Activated CD8-positive, alpha-beta memory T cell treated with anti-CD3 and anti-CD28 coated beads, Interleukin-2, amount 10 ng/mL, durations not matched to agents 7 days and 5 days (primary cell): Measurements from ENCODE around the gene TRAPPC10. TPM values are rescaled to one million over a fixed set of nuclear protein-coding genes. Genes with fewer than 3 reads are reported as not detected.
A peak's percentile ranks its signal among the peaks of the same experiment; 100 is the strongest.

Experiments
- ATAC-seq: fragments of 150-1000 bp; cut with Tn5 transposase; one replicate; pipeline ENCODE4 v1.10.0; 2021; ENCODE audit warnings: moderate library complexity
- CTCF ChIA-PET: fragments of 350-600 bp; sonication (Branson Sonifier 250); formaldehyde crosslinking; loops from one replicate; lab custom pipeline; 2021; ENCODE audit warnings: antibody characterized with exemption; lab: Charles Lee
- DNase-seq: peaks from one replicate; pipeline ENCODE4 v3.0.0-alpha.2; 2020
- H3K27ac Mint-ChIP-seq: one replicate; pipeline ENCODE4 v1.8.0; 2021; ENCODE audit warnings: mild to moderate bottlenecking, mixed read lengths
- H3K27me3 Mint-ChIP-seq: one replicate; pipeline ENCODE4 v1.8.0; 2021; ENCODE audit warnings: mixed read lengths
- H3K36me3 Mint-ChIP-seq: one replicate; pipeline ENCODE4 v1.8.0; 2021; ENCODE audit warnings: mild to moderate bottlenecking, mixed read lengths
- H3K4me1 Mint-ChIP-seq: one replicate; pipeline ENCODE4 v1.8.0; 2021; ENCODE audit warnings: mixed read lengths
- H3K4me3 Mint-ChIP-seq: one replicate; pipeline ENCODE4 v1.8.0; 2021; ENCODE audit warnings: mild to moderate bottlenecking, moderate library complexity, mixed read lengths
- H3K9me3 Mint-ChIP-seq: one replicate; pipeline ENCODE4 v1.8.0; 2022; ENCODE audit warnings: low read depth, mixed read lengths
- total RNA-seq, 2 experiments: library from RNA; stranded (reverse); gene quantifications; one replicate each; pipeline ENCODE4 v1.2.3, GENCODE V29; 2021

The TRAPPC10 gene, protein sequence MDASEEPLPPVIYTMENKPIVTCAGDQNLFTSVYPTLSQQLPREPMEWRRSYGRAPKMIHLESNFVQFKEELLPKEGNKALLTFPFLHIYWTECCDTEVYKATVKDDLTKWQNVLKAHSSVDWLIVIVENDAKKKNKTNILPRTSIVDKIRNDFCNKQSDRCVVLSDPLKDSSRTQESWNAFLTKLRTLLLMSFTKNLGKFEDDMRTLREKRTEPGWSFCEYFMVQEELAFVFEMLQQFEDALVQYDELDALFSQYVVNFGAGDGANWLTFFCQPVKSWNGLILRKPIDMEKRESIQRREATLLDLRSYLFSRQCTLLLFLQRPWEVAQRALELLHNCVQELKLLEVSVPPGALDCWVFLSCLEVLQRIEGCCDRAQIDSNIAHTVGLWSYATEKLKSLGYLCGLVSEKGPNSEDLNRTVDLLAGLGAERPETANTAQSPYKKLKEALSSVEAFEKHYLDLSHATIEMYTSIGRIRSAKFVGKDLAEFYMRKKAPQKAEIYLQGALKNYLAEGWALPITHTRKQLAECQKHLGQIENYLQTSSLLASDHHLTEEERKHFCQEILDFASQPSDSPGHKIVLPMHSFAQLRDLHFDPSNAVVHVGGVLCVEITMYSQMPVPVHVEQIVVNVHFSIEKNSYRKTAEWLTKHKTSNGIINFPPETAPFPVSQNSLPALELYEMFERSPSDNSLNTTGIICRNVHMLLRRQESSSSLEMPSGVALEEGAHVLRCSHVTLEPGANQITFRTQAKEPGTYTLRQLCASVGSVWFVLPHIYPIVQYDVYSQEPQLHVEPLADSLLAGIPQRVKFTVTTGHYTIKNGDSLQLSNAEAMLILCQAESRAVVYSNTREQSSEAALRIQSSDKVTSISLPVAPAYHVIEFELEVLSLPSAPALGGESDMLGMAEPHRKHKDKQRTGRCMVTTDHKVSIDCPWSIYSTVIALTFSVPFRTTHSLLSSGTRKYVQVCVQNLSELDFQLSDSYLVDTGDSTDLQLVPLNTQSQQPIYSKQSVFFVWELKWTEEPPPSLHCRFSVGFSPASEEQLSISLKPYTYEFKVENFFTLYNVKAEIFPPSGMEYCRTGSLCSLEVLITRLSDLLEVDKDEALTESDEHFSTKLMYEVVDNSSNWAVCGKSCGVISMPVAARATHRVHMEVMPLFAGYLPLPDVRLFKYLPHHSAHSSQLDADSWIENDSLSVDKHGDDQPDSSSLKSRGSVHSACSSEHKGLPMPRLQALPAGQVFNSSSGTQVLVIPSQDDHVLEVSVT
- 10 to 100 TPM; 71.5 to 71.7 TPM for total RNA-seq

DNA sequence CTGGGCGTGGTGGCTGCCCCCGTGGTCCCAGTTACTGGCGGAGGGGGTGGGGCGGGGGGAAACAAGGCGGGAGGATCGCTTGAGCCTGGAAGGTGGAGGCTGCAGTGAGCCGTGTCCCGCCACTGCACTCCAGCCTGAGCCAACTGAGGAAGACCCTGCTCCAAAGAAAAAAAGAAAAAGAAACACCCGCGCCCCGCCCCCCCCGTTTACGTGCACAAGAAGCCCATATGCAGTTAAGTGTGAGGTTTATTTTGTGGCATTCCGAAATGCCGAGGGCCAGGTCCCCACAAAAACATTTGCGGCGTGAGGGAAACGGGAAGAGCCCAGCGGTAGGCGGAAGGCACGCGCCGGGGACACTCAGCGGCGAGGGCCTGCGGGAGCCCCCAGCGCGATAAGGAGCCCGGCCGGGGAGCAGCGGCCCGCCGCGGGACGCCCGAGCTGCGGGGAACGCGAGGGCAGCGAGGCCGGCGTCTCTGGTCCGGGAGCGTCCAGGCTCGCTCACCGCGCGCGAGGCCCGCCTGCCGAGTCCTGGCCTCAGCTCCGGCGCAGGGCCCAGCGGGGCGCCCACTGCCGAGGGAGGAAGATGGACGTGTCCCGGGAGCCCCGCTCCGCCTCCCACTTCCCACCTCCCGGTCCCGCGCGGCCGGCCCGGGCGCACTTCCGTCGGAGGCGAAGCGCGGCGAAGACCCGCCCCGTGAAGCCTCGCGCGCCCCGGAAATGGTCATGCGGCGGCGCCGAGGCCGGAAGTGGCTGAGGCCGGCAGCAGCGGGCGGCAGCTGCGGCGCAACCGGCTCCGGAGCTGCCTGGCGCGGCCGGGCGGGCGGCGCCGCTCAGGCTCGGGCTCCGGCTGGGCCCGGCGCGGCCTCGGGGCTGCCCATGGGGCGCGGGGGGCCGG is at the start of gene TRAPPC10:
Gene TRAPPC10, plus strand, starts transcription at position 731 of the 895 bp plus-strand sequence. CDS start 185 bp downstream, outside the sequence.
- H3K4me1 Mint-ChIP-seq: peaks cover 44% of the 10 kb centered on the region
- H3K4me3 Mint-ChIP-seq: peak within 1 kb of the TSS; percentile 97
- peaks cover 16% of the 10 kb centered on the region for H3K36me3 Mint-ChIP-seq
- DNase-seq: peak; percentile 86
- CTCF ChIA-PET: interaction anchor here (0.9 to 2.5 kb wide), 3 partner anchors 10 to 80 kb away, joined by 3 to 19 read pairs (median 3); no protein-coding TSS in a partner anchor
- peak within 1 kb of the TSS; percentile 89 for H3K27ac Mint-ChIP-seq
- H3K9me3 Mint-ChIP-seq: no peaks in the 10 kb centered on the region
- H3K27me3 Mint-ChIP-seq: no peaks in the 10 kb centered on the region
- peak; percentile 71 for ATAC-seq

DNA sequence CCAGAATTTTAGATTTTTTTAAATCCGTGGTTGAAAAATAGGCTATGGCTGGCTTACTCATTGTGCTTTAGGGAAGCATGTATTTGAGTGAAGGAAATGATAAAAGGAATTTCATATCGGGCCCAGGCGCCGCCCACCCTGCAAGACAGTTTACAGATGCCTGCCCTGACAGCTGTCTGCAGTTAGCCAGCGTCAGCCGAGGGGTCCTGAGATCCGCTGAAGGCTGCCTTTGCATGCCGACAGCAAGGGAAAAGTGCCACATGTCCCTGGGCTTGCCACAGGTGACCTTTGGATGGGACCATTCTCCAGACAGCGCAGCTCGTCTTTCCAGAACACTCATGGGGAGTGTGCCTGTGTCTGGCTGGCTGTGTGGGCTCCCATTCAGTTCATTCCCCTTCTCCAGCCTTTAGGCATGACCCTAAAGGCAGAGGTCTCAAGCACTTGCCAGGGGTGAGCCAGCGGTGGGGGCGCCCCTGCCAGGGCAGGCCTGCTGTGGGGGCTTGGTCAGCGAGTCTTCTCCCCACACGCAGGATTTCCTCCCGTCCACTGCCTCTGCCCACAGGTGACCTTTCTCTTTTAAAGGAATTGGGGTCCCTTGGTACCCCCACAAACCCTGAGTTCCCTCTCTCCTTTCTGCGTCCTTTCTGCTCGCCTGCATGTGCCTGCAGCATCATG is 46.1 kb upstream of the TRAPPC10 start:
- peak overlapping the region; percentile 8 for H3K27ac Mint-ChIP-seq
- H3K27me3 Mint-ChIP-seq: no peaks in the 10 kb centered on the region
- ATAC-seq (no peak), DNase-seq (no peak)
- H3K9me3 Mint-ChIP-seq: no peaks in the 10 kb centered on the region
- no peaks in the 10 kb centered on the region for H3K4me1 Mint-ChIP-seq
- H3K36me3 Mint-ChIP-seq: peaks cover 12% of the 10 kb centered on the region
- H3K4me3 Mint-ChIP-seq: no peak overlapping the region
- CTCF ChIA-PET: interaction anchor here (0.8 kb wide), 1 partner anchor 10 kb away, joined by 3 read pairs; no protein-coding TSS in a partner anchor

GRCh38 chr21:43966946-43967512 is 45.1 kb upstream of the TRAPPC10 start:
- H3K36me3 Mint-ChIP-seq: peaks cover 7% of the 10 kb centered on the region
- no peaks in the 10 kb centered on the region for H3K9me3 Mint-ChIP-seq
- no peaks in the 10 kb centered on the region for H3K27me3 Mint-ChIP-seq
- no peak overlapping the region for H3K4me3 Mint-ChIP-seq
- ATAC-seq (no peak), DNase-seq (no peak)
- CTCF ChIA-PET: no interaction called here
- no peaks in the 10 kb centered on the region for H3K4me1 Mint-ChIP-seq
- no peak overlapping the region for H3K27ac Mint-ChIP-seq

GRCh38 chr21:43967981-43968380 is 44.1 kb upstream of the TRAPPC10 start:
- CTCF ChIA-PET: no interaction called here
- no peaks in the 10 kb centered on the region for H3K9me3 Mint-ChIP-seq
- no peaks in the 10 kb centered on the region for H3K27me3 Mint-ChIP-seq
- ATAC-seq: no peak
- no peaks in the 10 kb centered on the region for H3K4me1 Mint-ChIP-seq
- peaks cover 6% of the 10 kb centered on the region for H3K36me3 Mint-ChIP-seq
- H3K4me3 Mint-ChIP-seq: no peak overlapping the region
- H3K27ac Mint-ChIP-seq: no peak overlapping the region
- DNase-seq: no peak

- H3K27ac Mint-ChIP-seq: no peak overlapping the region
These were observed 43.5 kb upstream of the TRAPPC10 start for GRCh38 chr21:43968410-43969114.

GRCh38 chr21:43969115-43969444 is 43.0 kb upstream of the TRAPPC10 start:
- Mint-ChIP-seq H3K4me3 (no peak overlapping the region), H3K27ac (no peak overlapping the region), H3K27me3 (no peaks in the 10 kb centered on the region), H3K36me3 (peaks cover 5% of the 10 kb centered on the region), H3K4me1 (no peaks in the 10 kb centered on the region), H3K9me3 (no peaks in the 10 kb centered on the region)
- no peak for ATAC-seq
- CTCF ChIA-PET: no interaction called here
- no peak for DNase-seq

More at GRCh38 chr21:43968410-43969114, 43.5 kb upstream of the TRAPPC10 start:
- Mint-ChIP-seq H3K4me3 (no peak overlapping the region), H3K27me3 (no peaks in the 10 kb centered on the region), H3K9me3 (no peaks in the 10 kb centered on the region), H3K4me1 (no peaks in the 10 kb centered on the region), H3K36me3 (peaks cover 4% of the 10 kb centered on the region)
- CTCF ChIA-PET: no interaction called here
- DNase-seq (no peak), ATAC-seq (no peak)

- H3K27me3 Mint-ChIP-seq: no peaks in the 10 kb centered on the region
- H3K27ac Mint-ChIP-seq: no peak overlapping the region
- no peaks in the 10 kb centered on the region for H3K9me3 Mint-ChIP-seq
- ATAC-seq: no peak
- peaks cover 7% of the 10 kb centered on the region for H3K36me3 Mint-ChIP-seq
- DNase-seq: no peak
- CTCF ChIA-PET: no interaction called here
- peaks cover 12% of the 10 kb centered on the region for H3K4me1 Mint-ChIP-seq
- no peak overlapping the region for H3K4me3 Mint-ChIP-seq
These were observed 41.6 kb upstream of the TRAPPC10 start for GRCh38 chr21:43970551-43970950.

DNA sequence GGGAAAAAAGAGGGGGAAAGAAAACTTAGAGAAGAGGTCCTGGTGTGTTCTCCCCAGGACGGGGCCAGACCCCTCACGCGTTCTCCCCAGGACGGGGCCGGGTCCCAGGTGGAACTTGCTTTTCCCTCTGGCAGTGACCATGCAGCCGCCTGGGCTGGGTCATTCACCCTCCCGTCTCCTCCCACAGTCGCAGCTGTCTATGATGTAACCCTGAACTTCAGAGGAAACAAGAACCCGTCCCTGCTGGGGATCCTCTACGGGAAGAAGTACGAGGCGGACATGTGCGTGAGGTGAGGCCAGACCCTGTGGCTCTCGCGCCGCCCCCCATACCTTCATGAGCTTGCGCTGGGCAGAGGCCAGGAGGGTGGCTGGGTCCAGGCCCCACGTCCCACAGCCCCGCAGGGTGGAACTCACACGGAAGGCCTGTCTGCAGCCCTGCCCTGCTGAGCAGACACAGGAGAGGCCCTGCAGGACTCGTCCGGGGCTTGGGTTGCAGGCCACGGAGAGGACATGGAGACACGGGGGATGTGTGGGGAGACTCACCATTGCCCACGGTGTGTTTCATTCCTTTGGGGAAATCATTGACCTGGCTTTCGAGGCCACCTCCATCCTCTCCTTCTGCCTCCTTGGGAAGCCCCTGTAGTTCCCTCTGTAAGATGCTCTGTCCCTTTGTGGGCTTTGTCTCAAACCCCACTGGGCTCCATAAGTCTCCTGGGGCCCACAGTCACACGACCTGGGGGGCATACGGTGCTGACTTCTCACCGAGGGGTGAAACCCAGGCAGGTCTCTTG is 40.7 kb upstream of the TRAPPC10 start:
- Mint-ChIP-seq H3K4me1 (peaks cover 13% of the 10 kb centered on the region), H3K9me3 (no peaks in the 10 kb centered on the region), H3K27ac (no peak overlapping the region), H3K27me3 (no peaks in the 10 kb centered on the region), H3K4me3 (no peak overlapping the region), H3K36me3 (peaks cover 7% of the 10 kb centered on the region)
- CTCF ChIA-PET: no interaction called here
- no peak for DNase-seq
- no peak for ATAC-seq

DNA sequence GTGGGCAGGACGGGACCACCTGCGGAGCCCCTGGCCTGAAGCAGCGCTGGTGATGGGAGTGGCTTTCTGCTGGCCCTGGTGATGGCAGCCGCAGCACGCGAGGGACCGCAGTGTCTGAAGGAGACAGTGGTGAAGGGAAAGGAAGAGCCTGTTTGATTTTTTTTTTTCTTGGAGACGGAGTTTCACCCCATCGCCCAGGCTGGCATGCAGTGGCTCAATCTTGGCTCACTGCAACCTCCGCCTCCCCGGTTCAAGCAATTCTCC is 40.2 kb upstream of the TRAPPC10 start:
- no peak overlapping the region for H3K27ac Mint-ChIP-seq
- CTCF ChIA-PET: no interaction called here

GRCh38 chr21:43972850-43973633 is 39.1 kb upstream of the TRAPPC10 start:
- ATAC-seq (no peak), DNase-seq (no peak)
- Mint-ChIP-seq H3K4me3 (no peak overlapping the region), H3K27ac (no peak overlapping the region), H3K36me3 (peaks cover 5% of the 10 kb centered on the region), H3K27me3 (no peaks in the 10 kb centered on the region), H3K9me3 (no peaks in the 10 kb centered on the region), H3K4me1 (peaks cover 15% of the 10 kb centered on the region)
- CTCF ChIA-PET: interaction anchor here (1.3 kb wide), 1 partner anchor 162 kb away, joined by 7 read pairs; no protein-coding TSS in a partner anchor

More for the DNA sequence above, 40.2 kb upstream of the TRAPPC10 start:
- Mint-ChIP-seq H3K9me3 (no peaks in the 10 kb centered on the region), H3K4me1 (peaks cover 13% of the 10 kb centered on the region), H3K4me3 (no peak overlapping the region), H3K27me3 (no peaks in the 10 kb centered on the region), H3K36me3 (peaks cover 7% of the 10 kb centered on the region)
- ATAC-seq (no peak), DNase-seq (no peak)
